A549 (cell line): ENCODE measurements around the gene NEMF. TPM values are rescaled to one million over a fixed set of nuclear protein-coding genes. Genes with fewer than 3 reads are reported as not detected.
"Not testable (repeated sequence)": the region's sequence is repeated elsewhere in the genome, so short reads cannot be mapped to it uniquely, and the experiment has no call there.

Source experiments
- ATAC-seq, 2 experiments: fragments of 200-7000 bp in 1 of 2; fragments of >200 bp in 1 of 2; cut with Nextera tagmentation in 1 of 2; cut with Tn5 transposase in 1 of 2; 3 replicates each; pipeline versions ENCODE4 v1.8.0 to v1.9.1; 2018 to 2020; ENCODE audit warnings: mild to moderate bottlenecking in 1 of 2, moderate library complexity in 1 of 2
- CTCF ChIA-PET: fragments of 300-600 bp; sonication (Branson Sonifier 250); formaldehyde crosslinking; extraction: SDS; loops from one replicate; lab custom pipeline; 2021; ENCODE audit warnings: antibody characterized with exemption, inconsistent platforms; lab: Yijun Ruan, JAX
- POLR2A ChIA-PET: fragments of 350-600 bp; formaldehyde crosslinking; extraction: SDS; loops from one replicate; lab custom pipeline; 2021; ENCODE audit warnings: antibody characterized with exemption, inconsistent platforms; lab: Yijun Ruan, JAX
- DNase-seq, 2 experiments: peaks; one replicate each; pipeline versions ENCODE4 v3.0.0 to v3.0.0-alpha.2; 2011 to 2016; ENCODE audit warnings: low read depth in 1 of 2, low spot score in 1 of 2
- FAIRE-seq: peaks from 2 replicates; lab custom pipeline; 2011; peaks lifted over from hg19 to GRCh38; lab: Jason Lieb, UNC
- H3K27ac ChIP-seq, 2 experiments: fragments of >200 bp; sonication (Bioruptor Twin); formaldehyde crosslinking; 3 replicates each; pipeline ENCODE4 v1.5.1; 2016 to 2017
- H3K4me1 ChIP-seq: fragments of >200 bp; sonication (Bioruptor Twin); formaldehyde crosslinking; 3 replicates; pipeline ENCODE4 v1.6.1; 2016
- H3K4me2 ChIP-seq: fragments of >200 bp; sonication (Bioruptor Twin); formaldehyde crosslinking; 3 replicates; pipeline ENCODE4 v1.6.1; 2016
- H3K4me3 ChIP-seq: fragments of >200 bp; sonication (Bioruptor Twin); formaldehyde crosslinking; 3 replicates; pipeline ENCODE4 v1.5.1; 2016
- H3K9me3 ChIP-seq: fragments of >200 bp; sonication (Bioruptor Twin); formaldehyde crosslinking; 3 replicates; pipeline ENCODE4 v1.6.1; 2016
- ATOH8 ChIP-seq: fragments of 250-450 bp; sonication (Bioruptor Pico); IDR thresholded peaks from 2 replicates; pipeline ENCODE4 v1.5.0; 2020; ENCODE audit warnings: low read depth, mild to moderate bottlenecking, moderate library complexity
- BCL3 ChIP-seq: fragments of >200 bp; sonication (Bioruptor Twin); formaldehyde crosslinking; IDR thresholded peaks from 3 replicates; pipeline ENCODE4 v1.6.1; 2016
- CHD2 ChIP-seq: fragments of 150-350 bp; IDR thresholded peaks from 2 replicates; pipeline ENCODE4 v1.6.1; 2014; ENCODE audit warnings: low read length; ENCODE audit not compliant: partially characterized antibody
- CHD4 ChIP-seq: fragments of 200-600 bp; sonication (generic); IDR thresholded peaks from 2 replicates; pipeline ENCODE4 v1.6.1; 2016; ENCODE audit warnings: antibody characterized with exemption, mild to moderate bottlenecking, borderline replicate concordance
- EHF ChIP-seq: fragments of 250-450 bp; sonication (Bioruptor Pico); IDR thresholded peaks from 2 replicates; pipeline ENCODE4 v1.5.0; 2020; ENCODE audit warnings: mild to moderate bottlenecking
- EHMT2 ChIP-seq: fragments of 200-600 bp; sonication (generic); IDR thresholded peaks from 2 replicates; pipeline ENCODE4 v1.6.1; 2016; ENCODE audit warnings: antibody characterized with exemption, low read depth, mild to moderate bottlenecking, moderate library complexity
- FOSB ChIP-seq: fragments of 250-450 bp; sonication (Bioruptor Pico); IDR thresholded peaks from 2 replicates; pipeline ENCODE4 v1.5.0; 2020; ENCODE audit warnings: mild to moderate bottlenecking, moderate library complexity
- FOSL2 ChIP-seq, 2 experiments: fragments of 450-650 bp in 1 of 2; fragments of >200 bp in 1 of 2; sonication (Bioruptor Twin) in 1 of 2; formaldehyde crosslinking; IDR thresholded peaks; 2 replicates each; pipeline versions ENCODE4 v1.5.0 to v1.6.1; 2016 to 2020; ENCODE audit warnings: mild to moderate bottlenecking in 1 of 2, moderate library complexity in 1 of 2
- GATA3 ChIP-seq: IDR thresholded peaks from 2 replicates; pipeline ENCODE4 v1.6.1; 2012; ENCODE audit warnings: borderline replicate concordance
- HDAC2 ChIP-seq: fragments of 200-600 bp; sonication (generic); IDR thresholded peaks from 2 replicates; pipeline ENCODE4 v1.6.1; 2016
- HOXA7 ChIP-seq: fragments of 250-450 bp; sonication (Bioruptor Pico); IDR thresholded peaks from 2 replicates; pipeline ENCODE4 v1.5.0; 2020; ENCODE audit warnings: mild to moderate bottlenecking, moderate library complexity
- HOXB13 ChIP-seq: fragments of 250-450 bp; sonication (Bioruptor Pico); IDR thresholded peaks from 2 replicates; pipeline ENCODE4 v1.5.0; 2020; ENCODE audit warnings: low read depth, mild to moderate bottlenecking, moderate library complexity
- JUN ChIP-seq, 2 experiments: fragments of >200 bp; sonication (Bioruptor Twin); formaldehyde crosslinking; IDR thresholded peaks; 2 replicates in 1 of 2; 3 replicates in 1 of 2; pipeline ENCODE4 v1.6.1; 2016 to 2017
- JUNB ChIP-seq: fragments of >200 bp; sonication (Bioruptor Twin); formaldehyde crosslinking; IDR thresholded peaks from 2 replicates; pipeline ENCODE4 v1.6.1; 2016
- KDM1A ChIP-seq: fragments of 200-600 bp; sonication (generic); IDR thresholded peaks from 2 replicates; pipeline ENCODE4 v1.6.1; 2016; ENCODE audit warnings: low read depth, mild to moderate bottlenecking
- MAFK ChIP-seq: fragments of 450-650 bp; IDR thresholded peaks from 2 replicates; pipeline ENCODE4 v1.6.1; 2014; ENCODE audit not compliant: partially characterized antibody
- NPAS2 ChIP-seq: fragments of 250-450 bp; sonication (Bioruptor Pico); IDR thresholded peaks from 2 replicates; pipeline ENCODE4 v1.8.0; 2022; ENCODE audit warnings: mild to moderate bottlenecking, moderate library complexity, borderline replicate concordance
- NR3C1 ChIP-seq: fragments of >200 bp; sonication (Bioruptor Twin); formaldehyde crosslinking; IDR thresholded peaks from 3 replicates; pipeline ENCODE4 v1.6.1; 2017
- RFX5 ChIP-seq: fragments of 450-650 bp; IDR thresholded peaks from 2 replicates; pipeline ENCODE4 v1.7.1; 2014; ENCODE audit warnings: antibody characterized with exemption, mild to moderate bottlenecking, moderate library complexity
- SMC3 ChIP-seq: fragments of >200 bp; sonication (Bioruptor Twin); formaldehyde crosslinking; IDR thresholded peaks from 3 replicates; pipeline ENCODE4 v1.6.1; 2018; ENCODE audit warnings: inconsistent platforms
- TP53 ChIP-seq: fragments of 250-450 bp; sonication (Bioruptor Pico); IDR thresholded peaks from 2 replicates; pipeline ENCODE4 v1.5.0; 2021; ENCODE audit warnings: mild to moderate bottlenecking, moderate library complexity
- USF2 ChIP-seq: fragments of 450-650 bp; IDR thresholded peaks from 2 replicates; pipeline ENCODE4 v1.6.1; 2014; ENCODE audit warnings: antibody characterized with exemption
- ZNF302 ChIP-seq: fragments of 250-450 bp; sonication (Bioruptor Pico); IDR thresholded peaks from 2 replicates; pipeline ENCODE4 v1.9.0; 2021; ENCODE audit warnings: inconsistent platforms, mild to moderate bottlenecking, moderate library complexity
- WGBS: methylation state at CpG from one replicate; pipeline ENCODE4 v1.1.6; 2017; ENCODE audit errors: missing lambda C conversion rate; 5-methylcytosine and 5-hydroxymethylcytosine counted together
- polyA plus RNA-seq, 4 experiments: library from polyadenylated mRNA; depleted of rRNA in 3 of 4; stranded (reverse); fragments of >200 nt; fragmentation: RNase III in 1 of 4; extraction: RNeasy Plus Mini Kit Qiagen cat#74134 plus additional on column Dnase treatment in 1 of 4; gene quantifications; 2 replicates in 3 of 4; 3 replicates in 1 of 4; pipeline ENCODE4 v1.2.3, GENCODE V29; 2011 to 2017
- TF ChIP-seq, protein P1 (sequence below): IDR thresholded peaks from 2 replicates; pipeline ENCODE4 v1.6.1; 2012

Gene NEMF
- polyA plus RNA-seq, 2 of the 4 experiments (the other 2 are of a cell fraction), result 58.3 to 59.6 TPM

GRCh38 chr14:49786315-49786714, 66.3 kb downstream of the NEMF start:
- WGBS, result 98% methylated on average over 2 of the region's 2 CpGs
- ATAC-seq, result no peak
- FAIRE-seq, result no peak
- no peak for DNase-seq
- Histone ChIP-seq H3K4me1 (no peaks in the 10 kb centered on the region), H3K4me2 (no peak overlapping the region), H3K4me3 (no peak overlapping the region), H3K9me3 (no peaks in the 10 kb centered on the region), H3K27ac (no peak overlapping the region)
- TF ChIP-seq ZNF302 (CRISPR knock-in tag) (no peak), EHMT2 (no peak), HOXB13 (CRISPR knock-in tag) (no peak), NR3C1 (no peak), GATA3 (no peak), JUN (IDR thresholded peaks at IDR 0.05) (no peak), SMC3 (no peak), KDM1A (no peak), JUNB (no peak), HDAC2 (no peak)
- TF ChIP-seq, protein P1, sequence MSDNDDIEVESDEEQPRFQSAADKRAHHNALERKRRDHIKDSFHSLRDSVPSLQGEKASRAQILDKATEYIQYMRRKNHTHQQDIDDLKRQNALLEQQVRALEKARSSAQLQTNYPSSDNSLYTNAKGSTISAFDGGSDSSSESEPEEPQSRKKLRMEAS, result no peak
- POLR2A ChIA-PET, result no interaction called here
- CTCF ChIA-PET, result interaction anchor here (0.6 kb wide), 1 partner anchor 55 kb away, joined by 5 read pairs; no protein-coding TSS in a partner anchor

GRCh38 chr14:49783394-49784014, 69.1 kb downstream of the NEMF start:
- DNase-seq, result no peak
- no peak for TF ChIP-seq CHD4
- no peak for TF ChIP-seq USF2
- peak; percentile 63 for TF ChIP-seq MAFK
- TF ChIP-seq KDM1A, result no peak
- no peaks in the 10 kb centered on the region for H3K9me3 ChIP-seq
- POLR2A ChIA-PET, result interaction anchor here (1.5 kb wide), 1 partner anchor 16 kb away, joined by 5 read pairs; the partner anchor contains the start of gene KLHDC2
- CTCF ChIA-PET, result interaction anchor here (0.6 kb wide), 1 partner anchor 11 kb away, joined by 3 read pairs; no protein-coding TSS in a partner anchor
- H3K4me3 ChIP-seq, result no peak overlapping the region
- no peak for ATAC-seq
- H3K4me2 ChIP-seq, result no peak overlapping the region
- FAIRE-seq, result no peak
- no peaks in the 10 kb centered on the region for H3K4me1 ChIP-seq
- no peak overlapping the region for H3K27ac ChIP-seq
- WGBS, result 91% methylated on average over 3 of the region's 3 CpGs

DNA sequence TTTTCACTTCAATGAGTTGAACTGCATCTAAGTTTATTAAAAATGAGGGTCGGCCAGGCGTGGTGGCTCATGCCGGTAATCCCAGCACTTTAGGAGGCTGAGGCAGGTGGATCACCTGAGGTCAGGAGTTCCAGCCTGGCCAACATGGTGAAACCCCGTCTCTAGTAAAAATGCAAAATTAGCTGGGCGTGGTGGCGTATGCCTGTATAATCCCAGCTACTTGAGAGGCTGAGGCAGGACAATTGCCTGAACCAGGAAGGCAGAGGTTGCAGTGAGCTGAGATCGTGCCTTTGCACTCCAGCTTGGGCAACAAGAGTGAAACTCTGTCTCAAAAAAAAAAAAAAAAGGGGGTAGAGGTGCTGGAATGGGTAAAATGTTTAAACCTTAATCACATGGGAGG, 71.5 kb downstream of the NEMF start:
- DNase-seq, H3K27ac ChIP-seq, FAIRE-seq, H3K4me1 ChIP-seq, H3K4me3 ChIP-seq, H3K4me2 ChIP-seq, H3K9me3 ChIP-seq, ATAC-seq: not testable (repeated sequence)
- 94% methylated on average over 7 of the region's 7 CpGs for WGBS
- CTCF ChIA-PET, result interaction anchor here (0.8 to 3.7 kb wide), 3 partner anchors 13 to 147 kb away, joined by 3 to 16 read pairs (median 4); partner anchors contain the start of gene KLHDC2
- POLR2A ChIA-PET, result interaction anchor here (0.5 to 0.6 kb wide), 3 partner anchors 13 to 146 kb away, joined by 3 read pairs; partner anchors contain the start of gene DNAAF2

DNA sequence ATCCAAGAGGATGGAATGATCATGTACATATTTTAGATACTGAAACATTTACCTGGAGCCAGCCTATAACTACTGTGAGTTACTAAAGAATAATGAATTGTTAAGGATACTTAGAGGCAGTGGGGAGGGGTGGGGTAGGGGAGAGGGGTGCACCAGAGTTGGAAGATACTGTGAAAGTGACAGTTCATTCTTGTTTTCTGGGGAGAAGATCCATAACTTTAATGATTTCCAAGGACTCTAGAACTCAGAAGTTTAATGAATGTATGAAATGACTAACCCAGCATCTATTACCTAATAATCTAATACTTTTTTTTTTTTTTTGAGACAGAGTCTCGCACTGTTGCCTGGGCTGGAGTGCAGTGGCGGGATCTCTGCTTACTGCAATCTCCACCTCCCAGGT, 74.2 kb downstream of the NEMF start:
- WGBS, result 91% methylated on average over 2 of the region's 2 CpGs
- CTCF ChIA-PET, result no interaction called here

More for the DNA sequence above, 74.2 kb downstream of the NEMF start:
- no peaks in the 10 kb centered on the region for H3K9me3 ChIP-seq
- POLR2A ChIA-PET, result no interaction called here
- no peaks in the 10 kb centered on the region for H3K4me1 ChIP-seq
- no peak overlapping the region for H3K27ac ChIP-seq
- no peak overlapping the region for H3K4me2 ChIP-seq
- FAIRE-seq, result no peak
- ATAC-seq, result no peak
- no peak for DNase-seq
- TF ChIP-seq JUN (IDR thresholded peaks at IDR 0.05), result no peak
- TF ChIP-seq RFX5, result no peak
- no peak for TF ChIP-seq HDAC2
- no peak for TF ChIP-seq NPAS2 (CRISPR knock-in tag)
- TF ChIP-seq BCL3, result no peak
- TF ChIP-seq CHD2, result no peak
- TF ChIP-seq FOSL2 (IDR thresholded peaks at IDR 0.05), result no peak
- TF ChIP-seq FOSL2 (CRISPR knock-in tag; IDR thresholded peaks at IDR 0.05), result no peak
- TF ChIP-seq ATOH8, result no peak
- no peak for TF ChIP-seq HOXA7 (CRISPR knock-in tag)
- TF ChIP-seq FOSB (CRISPR knock-in tag), result no peak
- no peak for TF ChIP-seq TP53 (CRISPR knock-in tag)
- no peak for TF ChIP-seq EHF (CRISPR knock-in tag)
- no peak overlapping the region for H3K4me3 ChIP-seq
